Cardiac muscle cell (in vitro differentiated cells and primary cell): ENCODE results near the gene GRIA4. TPM values are rescaled to one million over a fixed set of nuclear protein-coding genes. Genes with fewer than 3 reads are reported as not detected.

ENCODE experiments used
- DNase-seq, 2 donors: peaks; one replicate each; pipeline versions ENCODE4 v3.0.0 to v3.0.0-alpha.2; 2010 to 2017; ENCODE audit warnings: low read depth in 1 of 2, low spot score in 1 of 2
- H3K27ac ChIP-seq: fragments of 200-600 bp; sonication (generic); 2 replicates; pipeline ENCODE4 v1.5.1; 2016
- H3K27me3 ChIP-seq: fragments of 200-600 bp; sonication (generic); 2 replicates; pipeline ENCODE4 v1.6.0; 2016; ENCODE audit warnings: control low read depth
- H3K36me3 ChIP-seq: fragments of 200-600 bp; sonication (generic); 2 replicates; pipeline ENCODE4 v1.5.1; 2016; ENCODE audit warnings: control low read depth
- H3K4me1 ChIP-seq: fragments of 200-600 bp; sonication (generic); 2 replicates; pipeline ENCODE4 v1.8.1; 2017; ENCODE audit warnings: low read depth, mild to moderate bottlenecking, mixed run types
- H3K4me3 ChIP-seq: fragments of 200-600 bp; sonication (generic); 2 replicates; pipeline ENCODE4 v1.5.1; 2016; ENCODE audit warnings: mild to moderate bottlenecking
- H3K9me3 ChIP-seq: fragments of 200-600 bp; sonication (generic); 2 replicates; pipeline ENCODE4 v1.5.1; 2017; ENCODE audit warnings: low read depth, mild to moderate bottlenecking, control low read depth
- polyA plus RNA-seq: library from polyadenylated mRNA; unstranded; fragments of >200 nt; fragmentation: Nextera tagmentation; extraction: Ambion mirVana; gene quantifications from 2 replicates; pipeline ENCODE4 v1.2.1, GENCODE V29; 2016
- total RNA-seq: library from RNA; depleted of rRNA; stranded (reverse); fragments of >200 nt; gene quantifications from 2 replicates; pipeline ENCODE4 v1.2.3, GENCODE V29; 2016
- TF ChIP-seq, protein P1 (sequence below): IDR thresholded peaks from 2 replicates; pipeline ENCODE4 v1.5.1; 2012; ENCODE audit warnings: low read depth, mild to moderate bottlenecking, low read length

GRIA4 gene
- total and polyA plus RNA-seq, 2 experiments from 2014 or later, result 20.8 to 36.6 TPM

DNA sequence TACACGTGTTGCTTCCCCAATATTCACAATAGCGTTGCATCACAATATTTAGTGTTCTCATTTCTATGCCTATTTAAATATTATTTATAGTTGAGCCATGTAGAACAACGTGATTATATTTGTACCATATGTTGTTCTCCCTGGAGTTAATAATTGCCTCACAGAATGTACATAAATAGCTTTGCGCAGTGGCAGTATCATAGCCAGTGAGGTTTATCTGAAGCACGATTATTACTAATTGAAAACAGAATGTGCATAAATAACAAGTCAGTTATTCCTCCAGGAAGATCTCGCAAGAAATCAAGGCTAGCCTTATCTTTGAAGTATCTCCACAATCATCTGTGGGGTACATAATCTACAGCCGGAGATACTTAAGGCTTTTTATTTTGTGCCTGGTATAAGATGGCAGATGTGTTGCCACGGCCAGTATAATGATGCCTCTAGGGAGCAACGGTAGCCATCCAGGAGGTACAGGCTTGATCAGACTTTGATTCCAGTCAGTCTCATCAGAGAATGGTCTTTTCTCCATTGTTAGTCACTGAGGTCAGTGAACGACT is 214.7 kb downstream of the GRIA4 start:
- Histone ChIP-seq H3K9me3 (peaks cover 4% of the 10 kb centered on the region), H3K4me1 (no peaks in the 10 kb centered on the region), H3K4me3 (no peak overlapping the region), H3K27ac (no peak overlapping the region), H3K36me3 (no peaks in the 10 kb centered on the region), H3K27me3 (no peaks in the 10 kb centered on the region)
- DNase-seq, result no peak
- TF ChIP-seq, protein P1, sequence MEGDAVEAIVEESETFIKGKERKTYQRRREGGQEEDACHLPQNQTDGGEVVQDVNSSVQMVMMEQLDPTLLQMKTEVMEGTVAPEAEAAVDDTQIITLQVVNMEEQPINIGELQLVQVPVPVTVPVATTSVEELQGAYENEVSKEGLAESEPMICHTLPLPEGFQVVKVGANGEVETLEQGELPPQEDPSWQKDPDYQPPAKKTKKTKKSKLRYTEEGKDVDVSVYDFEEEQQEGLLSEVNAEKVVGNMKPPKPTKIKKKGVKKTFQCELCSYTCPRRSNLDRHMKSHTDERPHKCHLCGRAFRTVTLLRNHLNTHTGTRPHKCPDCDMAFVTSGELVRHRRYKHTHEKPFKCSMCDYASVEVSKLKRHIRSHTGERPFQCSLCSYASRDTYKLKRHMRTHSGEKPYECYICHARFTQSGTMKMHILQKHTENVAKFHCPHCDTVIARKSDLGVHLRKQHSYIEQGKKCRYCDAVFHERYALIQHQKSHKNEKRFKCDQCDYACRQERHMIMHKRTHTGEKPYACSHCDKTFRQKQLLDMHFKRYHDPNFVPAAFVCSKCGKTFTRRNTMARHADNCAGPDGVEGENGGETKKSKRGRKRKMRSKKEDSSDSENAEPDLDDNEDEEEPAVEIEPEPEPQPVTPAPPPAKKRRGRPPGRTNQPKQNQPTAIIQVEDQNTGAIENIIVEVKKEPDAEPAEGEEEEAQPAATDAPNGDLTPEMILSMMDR, result no peak

DNA sequence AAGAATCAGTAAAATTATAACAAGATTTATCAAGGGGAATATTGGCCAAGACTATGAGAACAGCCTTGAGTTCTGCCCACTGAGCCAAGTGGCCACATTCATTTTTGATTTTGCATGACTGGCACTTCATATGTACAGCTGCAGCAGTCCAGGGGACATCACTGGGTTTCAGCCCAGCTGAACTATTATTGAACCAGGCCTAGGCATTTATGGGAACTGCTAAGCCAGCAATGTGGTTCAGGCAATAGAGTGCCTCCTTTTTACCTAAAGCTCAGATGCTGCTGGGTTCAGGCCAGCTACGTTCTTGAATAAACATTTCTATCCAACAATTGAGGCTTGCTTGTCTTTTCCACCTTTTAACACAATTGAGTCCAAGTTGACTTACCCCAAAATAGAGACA is 215.3 kb downstream of the GRIA4 start:
- H3K9me3 ChIP-seq, result peaks cover 4% of the 10 kb centered on the region
- no peaks in the 10 kb centered on the region for H3K36me3 ChIP-seq
- TF ChIP-seq, protein P1, result no peak
- no peak overlapping the region for H3K4me3 ChIP-seq
- no peaks in the 10 kb centered on the region for H3K27me3 ChIP-seq
- H3K4me1 ChIP-seq, result no peaks in the 10 kb centered on the region
- DNase-seq, result no peak
- H3K27ac ChIP-seq, result no peak overlapping the region

DNA sequence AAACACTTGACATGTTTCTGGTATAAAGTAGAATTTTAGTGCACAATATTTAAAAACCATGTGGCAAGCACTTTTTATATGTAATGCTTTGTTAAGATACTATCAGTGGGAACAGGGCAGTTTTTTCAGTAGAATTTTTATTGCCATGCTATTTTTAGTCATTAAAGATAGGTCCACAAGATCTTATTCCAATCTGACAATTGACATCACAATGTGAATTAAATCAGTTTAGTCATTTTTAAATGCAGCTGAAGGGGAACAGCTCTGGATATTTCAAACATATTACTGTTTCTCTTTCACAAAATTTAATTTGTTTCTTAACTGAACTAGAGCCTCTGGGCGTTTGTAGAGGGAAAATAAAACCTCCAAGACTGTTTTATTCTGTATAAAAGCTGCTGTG is 218.0 kb downstream of the GRIA4 start:
- TF ChIP-seq, protein P1, result no peak
- Histone ChIP-seq H3K27me3 (no peaks in the 10 kb centered on the region), H3K4me3 (no peak overlapping the region), H3K9me3 (no peaks in the 10 kb centered on the region), H3K36me3 (no peaks in the 10 kb centered on the region), H3K27ac (no peak overlapping the region), H3K4me1 (peaks cover 4% of the 10 kb centered on the region)
- DNase-seq, result no peak

DNA sequence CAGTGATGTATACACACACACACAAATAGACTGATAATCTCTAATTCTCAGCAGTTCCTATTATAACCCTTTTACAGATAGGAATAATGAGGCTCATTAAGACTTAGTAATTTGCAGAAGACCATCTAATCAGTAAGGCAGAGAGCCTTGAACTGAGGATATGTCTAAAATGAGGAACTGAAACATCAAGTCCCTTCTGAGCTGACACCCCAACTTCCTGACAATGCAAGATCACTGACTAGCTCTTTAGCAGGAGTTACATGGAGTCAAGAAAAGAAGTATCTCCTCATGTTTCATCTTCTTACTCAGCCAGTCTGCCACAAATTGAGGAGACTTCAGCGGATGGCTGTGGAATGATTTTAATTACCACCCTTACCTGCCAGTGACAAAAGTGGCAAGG is 219.2 kb downstream of the GRIA4 start:
- peaks cover 4% of the 10 kb centered on the region for H3K4me1 ChIP-seq
- TF ChIP-seq, protein P1, result no peak
- H3K27me3 ChIP-seq, result no peaks in the 10 kb centered on the region
- H3K4me3 ChIP-seq, result no peak overlapping the region
- H3K27ac ChIP-seq, result no peak overlapping the region
- DNase-seq, result no peak
- H3K9me3 ChIP-seq, result no peaks in the 10 kb centered on the region
- no peaks in the 10 kb centered on the region for H3K36me3 ChIP-seq

DNA sequence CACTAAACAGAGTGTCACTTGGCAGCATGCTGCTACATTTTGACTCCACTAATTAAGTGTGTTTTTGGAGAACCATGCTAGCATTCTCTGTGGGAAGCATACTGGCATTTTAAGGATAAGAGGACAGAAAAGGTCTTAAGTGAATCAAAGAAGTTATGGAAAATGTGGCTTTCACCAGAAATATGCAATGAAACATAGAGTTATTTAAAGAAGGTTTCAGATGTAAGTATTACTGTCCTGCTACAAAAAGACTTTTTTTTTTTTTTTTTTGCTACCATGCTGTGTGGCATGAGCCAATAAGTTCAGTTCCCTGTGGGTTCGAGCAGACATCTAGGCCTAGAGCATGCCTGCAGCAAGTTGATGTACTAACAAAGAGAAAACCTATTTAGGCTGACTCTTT is 224.6 kb downstream of the GRIA4 start:
- H3K27me3 ChIP-seq, result no peaks in the 10 kb centered on the region
- peaks cover 4% of the 10 kb centered on the region for H3K4me1 ChIP-seq
- TF ChIP-seq, protein P1, result no peak
- no peaks in the 10 kb centered on the region for H3K36me3 ChIP-seq
- no peak overlapping the region for H3K27ac ChIP-seq
- no peak for DNase-seq
- H3K4me3 ChIP-seq, result no peak overlapping the region
- H3K9me3 ChIP-seq, result no peaks in the 10 kb centered on the region
